NT2/D1 (cell line): Measurements from ENCODE around the gene COL2A1.

Source experiments
- SUZ12 ChIP-seq: IDR thresholded peaks from 2 replicates; pipeline ENCODE4 v1.6.1; 2011; ENCODE audit not compliant: insufficient read length, insufficient read depth; ENCODE audit errors: extremely low read depth
- YY1 ChIP-seq: IDR thresholded peaks from 2 replicates; pipeline ENCODE4 v1.6.1; 2011; ENCODE audit not compliant: insufficient read length, insufficient read depth
- ZNF274 ChIP-seq: IDR thresholded peaks from 2 replicates; pipeline ENCODE4 v1.6.1; 2011; ENCODE audit warnings: mild to moderate bottlenecking, low read depth, low read length

- TF ChIP-seq SUZ12 (no peak), ZNF274 (no peak), YY1 (no peak)
Observed at GRCh38 chr12:47950856-47951468, 53.3 kb downstream of the COL2A1 start.
